GM10266 (cell line): Measurements from ENCODE around the gene C9orf78.

Source experiments
- DNase-seq: peaks from one replicate; pipeline ENCODE4 v3.0.0; 2012; ENCODE audit errors: extremely low spot score
- TF ChIP-seq, protein P1 (sequence below): IDR thresholded peaks from 2 replicates; pipeline ENCODE4 v1.5.1; 2012; ENCODE audit warnings: mild to moderate bottlenecking, low read depth; ENCODE audit not compliant: control insufficient read depth, insufficient read depth; ENCODE audit errors: missing control alignments

Gene C9orf78

DNA sequence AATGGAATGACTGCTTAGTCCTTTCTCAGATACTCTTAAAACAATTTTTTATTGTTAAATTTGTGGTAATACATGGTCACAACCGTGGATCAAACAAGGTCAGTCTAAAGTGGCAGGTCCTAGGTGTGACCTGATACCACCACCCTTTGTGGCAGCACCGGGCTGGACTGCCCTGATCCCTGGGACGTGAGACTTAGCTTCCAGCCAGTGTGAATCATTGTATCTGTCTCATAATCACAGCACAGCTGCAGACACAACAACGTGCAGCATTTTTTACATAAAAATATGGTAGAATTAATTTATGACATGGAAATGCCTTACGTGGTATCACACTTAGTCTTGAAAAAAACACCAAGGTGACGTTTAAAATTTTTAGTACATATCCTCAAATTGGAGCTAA, 24.3 kb downstream of the C9orf78 start:
- TF ChIP-seq, protein P1, sequence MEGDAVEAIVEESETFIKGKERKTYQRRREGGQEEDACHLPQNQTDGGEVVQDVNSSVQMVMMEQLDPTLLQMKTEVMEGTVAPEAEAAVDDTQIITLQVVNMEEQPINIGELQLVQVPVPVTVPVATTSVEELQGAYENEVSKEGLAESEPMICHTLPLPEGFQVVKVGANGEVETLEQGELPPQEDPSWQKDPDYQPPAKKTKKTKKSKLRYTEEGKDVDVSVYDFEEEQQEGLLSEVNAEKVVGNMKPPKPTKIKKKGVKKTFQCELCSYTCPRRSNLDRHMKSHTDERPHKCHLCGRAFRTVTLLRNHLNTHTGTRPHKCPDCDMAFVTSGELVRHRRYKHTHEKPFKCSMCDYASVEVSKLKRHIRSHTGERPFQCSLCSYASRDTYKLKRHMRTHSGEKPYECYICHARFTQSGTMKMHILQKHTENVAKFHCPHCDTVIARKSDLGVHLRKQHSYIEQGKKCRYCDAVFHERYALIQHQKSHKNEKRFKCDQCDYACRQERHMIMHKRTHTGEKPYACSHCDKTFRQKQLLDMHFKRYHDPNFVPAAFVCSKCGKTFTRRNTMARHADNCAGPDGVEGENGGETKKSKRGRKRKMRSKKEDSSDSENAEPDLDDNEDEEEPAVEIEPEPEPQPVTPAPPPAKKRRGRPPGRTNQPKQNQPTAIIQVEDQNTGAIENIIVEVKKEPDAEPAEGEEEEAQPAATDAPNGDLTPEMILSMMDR: no peak

GRCh38 chr9:129810116-129810515, 25.0 kb downstream of the C9orf78 start:
- TF ChIP-seq, protein P1: no peak
- DNase-seq: no peak

More for the DNA sequence above, 24.3 kb downstream of the C9orf78 start:
- no peak for DNase-seq

DNA sequence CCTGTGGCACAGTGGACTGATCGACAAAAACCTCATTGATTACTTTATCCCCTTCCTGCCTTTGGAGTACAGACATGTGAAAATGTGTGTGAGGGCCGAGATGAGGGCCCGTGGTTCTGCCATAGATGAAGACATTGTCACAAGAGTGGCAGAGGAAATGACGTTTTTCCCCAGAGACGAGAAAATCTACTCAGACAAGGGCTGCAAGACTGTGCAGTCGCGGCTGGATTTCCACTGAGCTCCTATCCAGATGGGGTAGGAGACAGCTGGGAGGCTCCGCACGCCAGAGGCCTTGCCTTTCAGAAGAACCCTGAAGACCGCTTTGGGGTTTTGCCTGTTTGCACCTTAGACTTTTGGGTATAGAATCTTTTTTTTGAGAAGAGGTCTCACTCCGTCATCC, 25.7 kb downstream of the C9orf78 start:
- no peak for DNase-seq
- TF ChIP-seq, protein P1: no peak

GRCh38 chr9:129806061-129806460, 29.0 kb downstream of the C9orf78 start:
- DNase-seq: no peak
- TF ChIP-seq, protein P1: no peak

- DNase-seq: no peak
- TF ChIP-seq, protein P1: no peak
Observed at GRCh38 chr9:129803676-129804060, 31.4 kb downstream of the C9orf78 start.

- peak; percentile 94 for DNase-seq
- TF ChIP-seq, protein P1: no peak
Observed at GRCh38 chr9:129802833-129803675, 32.0 kb downstream of the C9orf78 start, which contains the start of gene TOR1B. Gene TOR1B, plus strand, starts transcription at chr9:129803184. Its CDS starts 29 bp downstream, at chr9:129803213.

GRCh38 chr9:129801504-129801903, 33.6 kb downstream of the C9orf78 start:
- DNase-seq: no peak
- TF ChIP-seq, protein P1: no peak
